Chondrocyte (in vitro differentiated cells): ENCODE measurements around the gene DOK1. TPM values are rescaled to one million over a fixed set of nuclear protein-coding genes. Genes with fewer than 3 reads are reported as not detected.

Experiments used
- DNase-seq: peaks from one replicate; pipeline ENCODE4 v3.0.0; 2021; ENCODE audit warnings: mixed read lengths, low spot score
- H3K27ac Mint-ChIP-seq: one replicate; pipeline ENCODE4 v1.8.0; 2021; ENCODE audit warnings: mild to moderate bottlenecking, moderate library complexity, mixed read lengths; ENCODE audit not compliant: unreplicated experiment
- H3K27me3 Mint-ChIP-seq: 2 replicates; pipeline ENCODE4 v1.8.0; 2021; ENCODE audit warnings: low read depth, mixed read lengths
- H3K36me3 Mint-ChIP-seq: 2 replicates; pipeline ENCODE4 v1.8.0; 2021; ENCODE audit warnings: low read depth, mixed read lengths
- H3K4me1 Mint-ChIP-seq: 2 replicates; pipeline ENCODE4 v1.8.0; 2021; ENCODE audit warnings: low read depth, mild to moderate bottlenecking, mixed read lengths
- H3K4me3 Mint-ChIP-seq: one replicate; pipeline ENCODE4 v1.8.0; 2021; ENCODE audit warnings: mild to moderate bottlenecking, moderate library complexity, mixed read lengths; ENCODE audit not compliant: unreplicated experiment
- H3K9me3 Mint-ChIP-seq: 2 replicates; pipeline ENCODE4 v1.8.0; 2021; ENCODE audit warnings: low read depth, mixed read lengths
- CTCF ChIP-seq: fragments of 200-600 bp; sonication (generic); IDR thresholded peaks from 2 replicates; pipeline ENCODE4 v1.5.0; 2021; ENCODE audit warnings: antibody characterized with exemption, mild to moderate bottlenecking, moderate library complexity
- total RNA-seq: library from RNA; stranded (reverse); gene quantifications from 3 replicates; pipeline ENCODE4 v1.2.1, GENCODE V29; 2021

The DOK1 gene
- total RNA-seq, 1 donor from 2014 or later = 46.0 TPM

GRCh38 chr2:74602586-74603281 lies 48.2 kb downstream of the DOK1 start:
- peaks cover 36% of the 10 kb centered on the region for H3K27me3 Mint-ChIP-seq
- H3K36me3 Mint-ChIP-seq = peaks cover 2% of the 10 kb centered on the region
- no peaks in the 10 kb centered on the region for H3K9me3 Mint-ChIP-seq
- DNase-seq = no peak
- no peak overlapping the region for H3K4me3 Mint-ChIP-seq
- H3K4me1 Mint-ChIP-seq = no peaks in the 10 kb centered on the region
- TF ChIP-seq CTCF = no peak
- H3K27ac Mint-ChIP-seq = no peak overlapping the region

GRCh38 chr2:74603282-74604000 lies 48.9 kb downstream of the DOK1 start:
- TF ChIP-seq CTCF = no peak
- no peak overlapping the region for H3K4me3 Mint-ChIP-seq
- peaks cover 4% of the 10 kb centered on the region for H3K9me3 Mint-ChIP-seq
- H3K4me1 Mint-ChIP-seq = no peaks in the 10 kb centered on the region
- H3K36me3 Mint-ChIP-seq = peaks cover 2% of the 10 kb centered on the region
- no peak for DNase-seq
- peaks cover 39% of the 10 kb centered on the region for H3K27me3 Mint-ChIP-seq
- H3K27ac Mint-ChIP-seq = no peak overlapping the region

- peaks cover 45% of the 10 kb centered on the region for H3K27me3 Mint-ChIP-seq
- H3K4me1 Mint-ChIP-seq = no peaks in the 10 kb centered on the region
- H3K36me3 Mint-ChIP-seq = peaks cover 2% of the 10 kb centered on the region
- H3K9me3 Mint-ChIP-seq = peaks cover 17% of the 10 kb centered on the region
- DNase-seq = no peak
- TF ChIP-seq CTCF = no peak
- no peak overlapping the region for H3K4me3 Mint-ChIP-seq
- no peak overlapping the region for H3K27ac Mint-ChIP-seq
Observed at GRCh38 chr2:74606927-74607326, 52.4 kb downstream of the DOK1 start.

Other genes with a start within 250 kb of the DOK1 start
- 0.65 to 2.2 TPM (median 1.2 TPM) in 3 replicates for gene SLC4A5, start 211.3 kb upstream of the DOK1 start, total RNA-seq
- gene DCTN1, start 174.4 kb upstream of the DOK1 start, total RNA-seq = 157 to 167 TPM (median 161 TPM) in 3 replicates
- 1.3 to 3.4 TPM (median 1.5 TPM) in 3 replicates for gene C2orf81, start 133.1 kb upstream of the DOK1 start, total RNA-seq
- gene WDR54, start 133.0 kb upstream of the DOK1 start, total RNA-seq = 10.4 to 11.2 TPM (median 11.0 TPM) in 3 replicates
- gene RTKN, start 112.8 kb upstream of the DOK1 start, total RNA-seq = 18.3 to 32.4 TPM (median 20.4 TPM) in 3 replicates
- gene INO80B, start 99.6 kb upstream of the DOK1 start, total RNA-seq = 23.2 to 35.0 TPM (median 24.3 TPM) in 3 replicates
- 56.1 to 93.0 TPM (median 62.4 TPM) in 3 replicates for gene WBP1, start 96.3 kb upstream of the DOK1 start, total RNA-seq
- 62.6 to 79.0 TPM (median 67.1 TPM) in 3 replicates for gene MOGS, start 89.3 kb upstream of the DOK1 start, total RNA-seq
- 39.9 to 59.8 TPM (median 49.5 TPM) in 3 replicates for gene MRPL53, start 82.0 kb upstream of the DOK1 start, total RNA-seq
- gene CCDC142, start 71.7 kb upstream of the DOK1 start, total RNA-seq = 12.7 to 21.9 TPM (median 13.3 TPM) in 3 replicates
- 17.4 to 25.4 TPM (median 18.1 TPM) in 3 replicates for gene TTC31, start 71.6 kb upstream of the DOK1 start, total RNA-seq
- gene LBX2, start 55.1 kb upstream of the DOK1 start, total RNA-seq = 0.90 to 2.3 TPM (median 1.3 TPM) in 3 replicates
- gene PCGF1, start 47.0 kb upstream of the DOK1 start, total RNA-seq = 26.1 to 30.7 TPM (median 30.0 TPM) in 3 replicates
- gene TLX2, start 40.3 kb upstream of the DOK1 start, total RNA-seq = 0.10 TPM in 1 of 3 replicates, not detected in the others
- 0.34 TPM in 1 of 3 replicates, not detected in the others for gene DQX1, start 28.5 kb upstream of the DOK1 start, total RNA-seq
- 76.8 to 94.3 TPM (median 79.8 TPM) in 3 replicates for gene AUP1, start 25.0 kb upstream of the DOK1 start, total RNA-seq
- gene HTRA2, start 24.8 kb upstream of the DOK1 start, total RNA-seq = 23.8 to 31.2 TPM (median 24.2 TPM) in 3 replicates
- gene LOXL3, start 778 bp upstream of the DOK1 start, total RNA-seq = 107 to 112 TPM (median 109 TPM) in 3 replicates
- 0.35 TPM in 1 of 3 replicates, not detected in the others for gene M1AP, start 93.6 kb downstream of the DOK1 start, total RNA-seq
- gene SEMA4F, start 99.5 kb downstream of the DOK1 start, total RNA-seq = 14.7 to 17.4 TPM (median 16.7 TPM) in 3 replicates